SK-N-SH (cell line): ENCODE results near the gene LZTFL1. TPM values are rescaled to one million over a fixed set of nuclear protein-coding genes. Genes with fewer than 3 reads are reported as not detected.

ENCODE experiments used
- CTCF ChIA-PET: fragments of 300-600, 350-600 bp; formaldehyde crosslinking; extraction: SDS; loops from one replicate; lab custom pipeline; 2021; lab: Yijun Ruan, JAX
- POLR2A ChIA-PET: fragments of 350-600 bp; sonication (Branson Sonifier 250); formaldehyde crosslinking; extraction: SDS; loops from one replicate; lab custom pipeline; 2020; ENCODE audit warnings: antibody characterized with exemption, inconsistent platforms; lab: Yijun Ruan, JAX
- DNase-seq: peaks from one replicate; pipeline ENCODE4 v3.0.0; 2012
- H2AFZ ChIP-seq: fragments of 200-600 bp; sonication (generic); 2 replicates; pipeline ENCODE4 v1.8.1; 2016; ENCODE audit warnings: antibody characterized with exemption, mild to moderate bottlenecking, low read depth
- H3F3A ChIP-seq: fragments of 200-600 bp; sonication (generic); replicated peaks from 2 replicates; pipeline ENCODE3; 2016; ENCODE audit warnings: antibody characterized with exemption, mild to moderate bottlenecking; ENCODE audit not compliant: insufficient read depth
- H3K27ac ChIP-seq, 2 experiments: fragments of 200-500 bp in 1 of 2; fragments of 200-600 bp in 1 of 2; sonication (Bioruptor generic) in 1 of 2; sonication (generic), shearing (Covaris generic) in 1 of 2; 2 replicates each; pipeline versions ENCODE4 v1.5.1 to v1.6.1; 2014 to 2016; ENCODE audit warnings: low read depth in 2 of 2, inconsistent platforms in 1 of 2, low read length in 1 of 2, mild to moderate bottlenecking in 1 of 2, mixed read lengths in 1 of 2
- H3K27me3 ChIP-seq: fragments of 200-600 bp; sonication (generic), shearing (Covaris generic); 2 replicates; pipeline ENCODE4 v1.6.1; 2016; ENCODE audit warnings: mixed run types; ENCODE audit not compliant: insufficient read depth
- H3K36me3 ChIP-seq, 2 experiments: fragments of 200-500 bp in 1 of 2; fragments of 200-600 bp in 1 of 2; sonication (Bioruptor generic) in 1 of 2; sonication (generic) in 1 of 2; replicated peaks in 1 of 2; 2 replicates each; pipeline versions ENCODE3 to v1.5.1; 2014 to 2016; ENCODE audit warnings: low read length in 1 of 2, mild to moderate bottlenecking in 1 of 2; ENCODE audit not compliant: insufficient read depth in 2 of 2, control insufficient read depth in 1 of 2
- H3K4me1 ChIP-seq, 2 experiments: fragments of 200-500 bp in 1 of 2; fragments of 200-600 bp in 1 of 2; sonication (Bioruptor generic) in 1 of 2; sonication (generic), shearing (Covaris generic) in 1 of 2; 2 replicates each; pipeline versions ENCODE4 v1.5.1 to v1.6.1; 2014 to 2016; ENCODE audit warnings: low read depth in 1 of 2, low read length in 1 of 2, mixed run types in 1 of 2; ENCODE audit not compliant: insufficient read depth in 2 of 2, control insufficient read depth in 1 of 2
- H3K4me2 ChIP-seq: fragments of 200-600 bp; sonication (generic), shearing (Covaris generic); 2 replicates; pipeline ENCODE4 v1.6.1; 2017; ENCODE audit warnings: mixed run types
- H3K4me3 ChIP-seq, 2 experiments: fragments of 200-500 bp in 1 of 2; fragments of 200-600 bp in 1 of 2; sonication (Bioruptor generic) in 1 of 2; sonication (generic), shearing (Covaris generic) in 1 of 2; 2 replicates each; pipeline versions ENCODE4 v1.5.1 to v1.8.1; 2014 to 2016; ENCODE audit warnings: low read depth in 2 of 2, inconsistent platforms in 1 of 2, low read length in 1 of 2, mild to moderate bottlenecking in 1 of 2, mixed read lengths in 1 of 2, moderate library complexity in 1 of 2
- H3K79me2 ChIP-seq: fragments of 200-600 bp; sonication (generic); 2 replicates; pipeline ENCODE4 v1.8.1; 2017; ENCODE audit warnings: mild to moderate bottlenecking; ENCODE audit not compliant: insufficient read depth
- H3K9ac ChIP-seq: fragments of 200-600 bp; sonication (generic); 2 replicates; pipeline ENCODE4 v1.6.1; 2017; ENCODE audit warnings: mixed run types
- H3K9me2 ChIP-seq: fragments of 200-600 bp; sonication (generic); 2 replicates; pipeline ENCODE4 v1.6.1; 2017; ENCODE audit warnings: mixed run types
- H3K9me3 ChIP-seq: fragments of 200-600 bp; sonication (generic); 2 replicates; pipeline ENCODE4 v1.6.1; 2017; ENCODE audit warnings: mixed run types, mild to moderate bottlenecking, moderate library complexity
- H4K20me1 ChIP-seq: fragments of 200-600 bp; sonication (generic); 2 replicates; pipeline ENCODE4 v1.6.1; 2017; ENCODE audit warnings: mild to moderate bottlenecking, mixed run types; ENCODE audit not compliant: insufficient read depth
- CHD2 ChIP-seq: fragments of 150-350 bp; IDR thresholded peaks from 2 replicates; pipeline ENCODE4 v1.6.1; 2018; ENCODE audit warnings: low read length; ENCODE audit not compliant: partially characterized antibody
- EP300 ChIP-seq, 2 experiments: IDR thresholded peaks; 2 replicates each; pipeline versions ENCODE4 v1.4.0 to v1.6.1; 2012; ENCODE audit warnings: borderline replicate concordance in 1 of 2, low read depth in 1 of 2, low read length in 1 of 2
- EZH2phosphoT487 ChIP-seq: fragments of 200-600 bp; sonication (generic); IDR thresholded peaks from 2 replicates; pipeline ENCODE4 v1.6.1; 2017; ENCODE audit warnings: low read depth, mixed run types, mild to moderate bottlenecking, antibody characterized with exemption, moderate library complexity, borderline replicate concordance
- FOSL2 ChIP-seq: IDR thresholded peaks from 2 replicates; pipeline ENCODE4 v1.4.0; 2012; ENCODE audit warnings: low read depth, mild to moderate bottlenecking, moderate library complexity, borderline replicate concordance
- FOXM1 ChIP-seq: IDR thresholded peaks from 2 replicates; pipeline ENCODE4 v1.4.0; 2012; ENCODE audit warnings: low read depth, mild to moderate bottlenecking
- GABPA ChIP-seq: IDR thresholded peaks from 2 replicates; pipeline ENCODE4 v1.4.0; 2012; ENCODE audit warnings: low read depth, mild to moderate bottlenecking
- GATA2 ChIP-seq: sonication (generic); formaldehyde crosslinking; IDR thresholded peaks from 2 replicates; pipeline ENCODE4 v1.5.0; 2020; ENCODE audit warnings: mild to moderate bottlenecking, missing genetic modification reagents
- JUND ChIP-seq: IDR thresholded peaks from 2 replicates; pipeline ENCODE4 v1.4.0; 2012
- NFIC ChIP-seq: IDR thresholded peaks from 2 replicates; pipeline ENCODE4 v1.4.0; 2012; ENCODE audit warnings: borderline replicate concordance
- NRF1 ChIP-seq: IDR thresholded peaks from 2 replicates; pipeline ENCODE4 v1.6.1; 2012; ENCODE audit warnings: low read depth, mild to moderate bottlenecking, low read length
- POLR2AphosphoS5 ChIP-seq: IDR thresholded peaks from 2 replicates; pipeline ENCODE4 v1.6.1; 2012; ENCODE audit warnings: low read depth, low read length
- RAD21 ChIP-seq: IDR thresholded peaks from 2 replicates; pipeline ENCODE4 v1.6.1; 2012; ENCODE audit warnings: mild to moderate bottlenecking, low read length
- RCOR1 ChIP-seq: fragments of 150-350 bp; IDR thresholded peaks from 2 replicates; pipeline ENCODE4 v1.6.1; 2017; ENCODE audit warnings: antibody characterized with exemption, low read length
- RFX5 ChIP-seq: IDR thresholded peaks from 2 replicates; pipeline ENCODE4 v1.6.1; 2012; ENCODE audit warnings: mild to moderate bottlenecking, improper control_type of control experiment, low read length
- TCF12 ChIP-seq: IDR thresholded peaks from 2 replicates; pipeline ENCODE4 v1.4.0; 2012
- TEAD4 ChIP-seq: IDR thresholded peaks from 2 replicates; pipeline ENCODE4 v1.4.0; 2012; ENCODE audit warnings: mild to moderate bottlenecking, borderline replicate concordance; ENCODE audit not compliant: insufficient read depth
- YY1 ChIP-seq: IDR thresholded peaks from 2 replicates; pipeline ENCODE4 v1.4.0; 2012; ENCODE audit warnings: low read depth, mild to moderate bottlenecking
- WGBS: methylation state at CpG from one replicate; pipeline ENCODE4 v1.1.6; 2017; ENCODE audit warnings: low lambda C conversion rate; 5-methylcytosine and 5-hydroxymethylcytosine counted together
- polyA plus RNA-seq, 3 experiments: library from polyadenylated mRNA; depleted of rRNA; stranded (reverse); fragments of >200 nt; gene quantifications; 2 replicates each; pipeline ENCODE4 v1.2.3, GENCODE V29; 2012
- TF ChIP-seq, protein P1 (sequence below): fragments of 150-350 bp; IDR thresholded peaks from 2 replicates; pipeline ENCODE4 v1.6.1; 2016; ENCODE audit warnings: mild to moderate bottlenecking, low read depth, low read length
- TF ChIP-seq, protein P2 (sequence below): IDR thresholded peaks from 2 replicates; pipeline ENCODE4 v1.4.0; 2012; ENCODE audit warnings: low read depth
- TF ChIP-seq, protein P3 (sequence below): IDR thresholded peaks from 2 replicates; pipeline ENCODE4; 2012
- TF ChIP-seq, protein P4 (sequence below): fragments of 200-600 bp; sonication (generic); IDR thresholded peaks from 2 replicates; pipeline ENCODE4 v1.6.1; 2017; ENCODE audit warnings: antibody characterized with exemption, mild to moderate bottlenecking, moderate library complexity
- TF ChIP-seq, protein P5 (sequence below): IDR thresholded peaks from 2 replicates; pipeline ENCODE4 v1.4.0; 2012; ENCODE audit warnings: low read depth, borderline replicate concordance

The LZTFL1 gene
- polyA plus RNA-seq, 1 of the 3 experiments (the other 2 are of a cell fraction), result 11.9 TPM

DNA sequence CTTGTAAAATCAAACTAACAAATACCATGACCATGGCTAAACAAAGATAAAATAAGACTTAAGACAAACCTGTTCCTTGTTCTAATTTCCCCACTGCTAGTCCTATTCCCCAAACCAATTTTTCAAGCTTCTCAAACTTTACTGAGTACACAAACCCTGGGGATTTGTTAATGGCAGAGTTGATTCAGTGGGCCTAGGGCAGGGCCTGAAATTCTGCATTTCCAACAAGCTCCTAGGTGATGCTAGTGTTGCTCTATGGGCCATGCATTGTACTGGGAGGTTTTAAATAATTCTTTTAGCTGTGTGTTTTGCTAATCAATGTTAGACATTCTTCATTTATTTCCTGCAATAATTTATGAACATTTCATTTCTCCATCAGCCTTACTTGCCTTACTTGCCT, 31.1 kb upstream of the LZTFL1 start:
- TF ChIP-seq TCF12 (no peak), JUND (no peak), NFIC (no peak), TEAD4 (no peak), FOSL2 (no peak), POLR2AphosphoS5 (no peak), CHD2 (no peak), GABPA (no peak), YY1 (no peak), RFX5 (no peak)
- TF ChIP-seq, protein P1, sequence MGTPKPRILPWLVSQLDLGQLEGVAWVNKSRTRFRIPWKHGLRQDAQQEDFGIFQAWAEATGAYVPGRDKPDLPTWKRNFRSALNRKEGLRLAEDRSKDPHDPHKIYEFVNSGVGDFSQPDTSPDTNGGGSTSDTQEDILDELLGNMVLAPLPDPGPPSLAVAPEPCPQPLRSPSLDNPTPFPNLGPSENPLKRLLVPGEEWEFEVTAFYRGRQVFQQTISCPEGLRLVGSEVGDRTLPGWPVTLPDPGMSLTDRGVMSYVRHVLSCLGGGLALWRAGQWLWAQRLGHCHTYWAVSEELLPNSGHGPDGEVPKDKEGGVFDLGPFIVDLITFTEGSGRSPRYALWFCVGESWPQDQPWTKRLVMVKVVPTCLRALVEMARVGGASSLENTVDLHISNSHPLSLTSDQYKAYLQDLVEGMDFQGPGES, result no peak
- TF ChIP-seq, protein P2, sequence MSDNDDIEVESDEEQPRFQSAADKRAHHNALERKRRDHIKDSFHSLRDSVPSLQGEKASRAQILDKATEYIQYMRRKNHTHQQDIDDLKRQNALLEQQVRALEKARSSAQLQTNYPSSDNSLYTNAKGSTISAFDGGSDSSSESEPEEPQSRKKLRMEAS, result no peak
- TF ChIP-seq, protein P3, sequence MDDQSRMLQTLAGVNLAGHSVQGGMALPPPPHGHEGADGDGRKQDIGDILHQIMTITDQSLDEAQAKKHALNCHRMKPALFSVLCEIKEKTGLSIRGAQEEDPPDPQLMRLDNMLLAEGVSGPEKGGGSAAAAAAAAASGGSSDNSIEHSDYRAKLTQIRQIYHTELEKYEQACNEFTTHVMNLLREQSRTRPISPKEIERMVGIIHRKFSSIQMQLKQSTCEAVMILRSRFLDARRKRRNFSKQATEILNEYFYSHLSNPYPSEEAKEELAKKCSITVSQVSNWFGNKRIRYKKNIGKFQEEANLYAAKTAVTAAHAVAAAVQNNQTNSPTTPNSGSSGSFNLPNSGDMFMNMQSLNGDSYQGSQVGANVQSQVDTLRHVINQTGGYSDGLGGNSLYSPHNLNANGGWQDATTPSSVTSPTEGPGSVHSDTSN, result no peak
- TF ChIP-seq, protein P4, sequence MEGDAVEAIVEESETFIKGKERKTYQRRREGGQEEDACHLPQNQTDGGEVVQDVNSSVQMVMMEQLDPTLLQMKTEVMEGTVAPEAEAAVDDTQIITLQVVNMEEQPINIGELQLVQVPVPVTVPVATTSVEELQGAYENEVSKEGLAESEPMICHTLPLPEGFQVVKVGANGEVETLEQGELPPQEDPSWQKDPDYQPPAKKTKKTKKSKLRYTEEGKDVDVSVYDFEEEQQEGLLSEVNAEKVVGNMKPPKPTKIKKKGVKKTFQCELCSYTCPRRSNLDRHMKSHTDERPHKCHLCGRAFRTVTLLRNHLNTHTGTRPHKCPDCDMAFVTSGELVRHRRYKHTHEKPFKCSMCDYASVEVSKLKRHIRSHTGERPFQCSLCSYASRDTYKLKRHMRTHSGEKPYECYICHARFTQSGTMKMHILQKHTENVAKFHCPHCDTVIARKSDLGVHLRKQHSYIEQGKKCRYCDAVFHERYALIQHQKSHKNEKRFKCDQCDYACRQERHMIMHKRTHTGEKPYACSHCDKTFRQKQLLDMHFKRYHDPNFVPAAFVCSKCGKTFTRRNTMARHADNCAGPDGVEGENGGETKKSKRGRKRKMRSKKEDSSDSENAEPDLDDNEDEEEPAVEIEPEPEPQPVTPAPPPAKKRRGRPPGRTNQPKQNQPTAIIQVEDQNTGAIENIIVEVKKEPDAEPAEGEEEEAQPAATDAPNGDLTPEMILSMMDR, result no peak
- Histone ChIP-seq H2AFZ (no peak overlapping the region), H3K9me2 (no peaks in the 10 kb centered on the region), H3K27me3 (no peaks in the 10 kb centered on the region; the same call in 1 of the 2 replicates), H3K9me3 (no peaks in the 10 kb centered on the region), H4K20me1 (no peaks in the 10 kb centered on the region), H3K4me1 (peaks cover 0 to 6% of the 10 kb centered on the region in 2 experiments; a peak in 1 of 4 replicates), H3K9ac (no peak overlapping the region), H3K4me3 (no peak overlapping the region), H3F3A (no peaks in the 10 kb centered on the region), H3K36me3 (no peaks in the 10 kb centered on the region), H3K27ac (no peak overlapping the region), H3K79me2 (no peaks in the 10 kb centered on the region), H3K4me2 (no peak overlapping the region)
- POLR2A ChIA-PET, result no interaction called here
- DNase-seq, result no peak
- CTCF ChIA-PET, result interaction anchor here (1.5 kb wide), 1 partner anchor 66 kb away, joined by 4 read pairs; no protein-coding TSS in a partner anchor

DNA sequence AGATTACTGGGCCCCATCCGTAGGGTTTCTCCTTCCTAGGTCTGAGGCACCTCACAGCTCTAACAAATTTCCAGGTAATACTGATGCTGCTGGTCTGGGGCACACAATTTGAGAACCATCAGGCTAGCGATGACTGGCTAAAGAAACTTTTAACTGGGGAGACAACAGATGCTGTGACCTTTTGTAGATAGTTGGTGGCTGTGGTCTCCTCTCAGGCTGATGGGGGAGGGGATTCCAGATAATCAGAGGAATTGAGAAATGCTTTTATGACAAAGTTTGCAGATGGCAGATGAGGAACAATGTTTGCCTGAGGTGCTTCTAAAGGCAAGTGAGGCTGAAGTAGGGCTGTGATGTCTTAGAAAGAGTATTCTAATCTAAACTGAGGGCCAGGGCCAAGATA, 30.6 kb upstream of the LZTFL1 start:
- Histone ChIP-seq H3K79me2 (no peaks in the 10 kb centered on the region), H3K9me2 (no peaks in the 10 kb centered on the region), H3K4me2 (no peak overlapping the region), H4K20me1 (no peaks in the 10 kb centered on the region), H2AFZ (no peak overlapping the region), H3K27me3 (no peaks in the 10 kb centered on the region; the same call in 1 of the 2 replicates), H3F3A (no peaks in the 10 kb centered on the region), H3K36me3 (no peaks in the 10 kb centered on the region), H3K27ac (no peak overlapping the region), H3K4me3 (no peak overlapping the region), H3K9me3 (no peaks in the 10 kb centered on the region), H3K4me1 (peaks cover 0 to 6% of the 10 kb centered on the region in 2 experiments; a peak in 1 of 4 replicates), H3K9ac (no peak overlapping the region)
- WGBS, result 50% methylated on average over 2 of the region's 2 CpGs
- no peak for DNase-seq
- ChIA-PET CTCF (interaction anchor here (1.5 kb wide), 1 partner anchor 66 kb away, joined by 4 read pairs; no protein-coding TSS in a partner anchor), POLR2A (no interaction called here)
- TF ChIP-seq RCOR1 (no peak), RAD21 (no peak), POLR2AphosphoS5 (no peak), GATA2 (CRISPR knock-in tag) (no peak), GABPA (no peak), NRF1 (no peak), EZH2phosphoT487 (no peak), EP300 (IDR thresholded peaks at IDR 0.05; ENCODE audit: borderline replicate concordance in 1 of 2, low read depth in 1 of 2, low read length in 1 of 2) (no peak), NFIC (no peak), FOXM1 (no peak)
- TF ChIP-seq, protein P4, result no peak
- TF ChIP-seq, protein P5, sequence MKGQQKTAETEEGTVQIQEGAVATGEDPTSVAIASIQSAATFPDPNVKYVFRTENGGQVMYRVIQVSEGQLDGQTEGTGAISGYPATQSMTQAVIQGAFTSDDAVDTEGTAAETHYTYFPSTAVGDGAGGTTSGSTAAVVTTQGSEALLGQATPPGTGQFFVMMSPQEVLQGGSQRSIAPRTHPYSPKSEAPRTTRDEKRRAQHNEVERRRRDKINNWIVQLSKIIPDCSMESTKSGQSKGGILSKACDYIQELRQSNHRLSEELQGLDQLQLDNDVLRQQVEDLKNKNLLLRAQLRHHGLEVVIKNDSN, result no peak
